WTC11 (cell line): ENCODE results near the gene GATA6. TPM values are rescaled to one million over a fixed set of nuclear protein-coding genes. Genes with fewer than 3 reads are reported as not detected.
A peak's percentile ranks its signal among the peaks of the same experiment; 100 is the strongest.

ENCODE experiments used
- ATAC-seq: fragments of 200-7000 bp; cut with Tn5 transposase; 2 replicates; pipeline ENCODE4 v1.10.0; 2021; ENCODE audit warnings: mild to moderate bottlenecking, moderate library complexity
- CTCF ChIA-PET: fragments of 300-600 bp; sonication (Branson Sonifier 250); formaldehyde crosslinking; loops from one replicate; lab custom pipeline; 2021; ENCODE audit warnings: antibody characterized with exemption; lab: Charles Lee
- POLR2A ChIA-PET: fragments of 350-600 bp; sonication (Branson Sonifier 250); formaldehyde crosslinking; loops from one replicate; lab custom pipeline; 2021; ENCODE audit warnings: antibody characterized with exemption; lab: Charles Lee
- DNase-seq: peaks from one replicate; pipeline ENCODE4 v3.0.0; 2021; ENCODE audit warnings: low spot score
- H3K27ac Mint-ChIP-seq: 2 replicates; pipeline ENCODE4 v1.8.0; 2021; ENCODE audit warnings: mixed read lengths
- H3K27me3 Mint-ChIP-seq: 2 replicates; pipeline ENCODE4 v1.8.0; 2021; ENCODE audit warnings: low read depth, mild to moderate bottlenecking, moderate library complexity, mixed read lengths
- H3K36me3 Mint-ChIP-seq: 2 replicates; pipeline ENCODE4 v1.8.0; 2021; ENCODE audit warnings: mixed read lengths
- H3K4me1 Mint-ChIP-seq: 2 replicates; pipeline ENCODE4 v1.8.0; 2022; ENCODE audit warnings: mixed read lengths
- H3K4me3 Mint-ChIP-seq: 2 replicates; pipeline ENCODE4 v1.8.0; 2021; ENCODE audit warnings: mild to moderate bottlenecking, moderate library complexity, mixed read lengths
- H3K9me3 Mint-ChIP-seq: 2 replicates; pipeline ENCODE4 v1.8.0; 2021; ENCODE audit warnings: mixed read lengths
- ARID4B ChIP-seq: sonication (generic); formaldehyde crosslinking; IDR thresholded peaks from 2 replicates; pipeline ENCODE4 v1.8.0; 2023; ENCODE audit warnings: missing genetic modification reagents, mild to moderate bottlenecking, borderline replicate concordance
- EMX1 ChIP-seq: fragments of 250-450 bp; sonication (Bioruptor Pico); IDR thresholded peaks from 2 replicates; pipeline ENCODE4 v1.8.0; 2021; ENCODE audit warnings: mild to moderate bottlenecking
- FOXJ3 ChIP-seq: sonication (generic); formaldehyde crosslinking; IDR thresholded peaks from 2 replicates; pipeline ENCODE4 v1.9.0; 2021; ENCODE audit warnings: missing genetic modification reagents, mild to moderate bottlenecking, borderline replicate concordance
- FOXK1 ChIP-seq: sonication (generic); formaldehyde crosslinking; IDR thresholded peaks from 2 replicates; pipeline ENCODE4 v1.8.0; 2022; ENCODE audit warnings: mild to moderate bottlenecking, moderate library complexity, missing genetic modification reagents
- FOXP1 ChIP-seq: sonication (generic); formaldehyde crosslinking; IDR thresholded peaks from 2 replicates; pipeline ENCODE4 v1.8.0; 2022; ENCODE audit warnings: missing genetic modification reagents, mild to moderate bottlenecking, moderate library complexity, borderline replicate concordance
- JAZF1 ChIP-seq: fragments of 250-450 bp; sonication (Bioruptor Pico); IDR thresholded peaks from 2 replicates; pipeline ENCODE4 v1.9.0; 2021; ENCODE audit warnings: moderate library complexity, mild to moderate bottlenecking, inconsistent platforms
- NR2C2 ChIP-seq: sonication (generic); formaldehyde crosslinking; IDR thresholded peaks from 2 replicates; pipeline ENCODE4 v1.8.0; 2022; ENCODE audit warnings: mild to moderate bottlenecking, missing genetic modification reagents
- PRRX2 ChIP-seq: fragments of 250-450 bp; sonication (Bioruptor Pico); IDR thresholded peaks from 2 replicates; pipeline ENCODE4 v1.8.0; 2021; ENCODE audit warnings: mild to moderate bottlenecking
- RELA ChIP-seq: sonication (generic); formaldehyde crosslinking; IDR thresholded peaks from 2 replicates; pipeline ENCODE4 v1.8.1; 2022; ENCODE audit warnings: missing genetic modification reagents, mild to moderate bottlenecking, borderline replicate concordance
- SOX15 ChIP-seq: fragments of 250-450 bp; sonication (Bioruptor Pico); IDR thresholded peaks from 2 replicates; pipeline ENCODE4 v1.9.0; 2021; ENCODE audit warnings: mild to moderate bottlenecking
- SP1 ChIP-seq: sonication (generic); formaldehyde crosslinking; conservative IDR thresholded peaks from 2 replicates; pipeline ENCODE4 v1.8.1; 2022; ENCODE audit warnings: missing genetic modification reagents
- USF1 ChIP-seq: sonication (generic); formaldehyde crosslinking; IDR thresholded peaks from 2 replicates; pipeline ENCODE4 v1.8.0; 2022; ENCODE audit warnings: mild to moderate bottlenecking, missing genetic modification reagents
- ZNF219 ChIP-seq: sonication (generic); formaldehyde crosslinking; IDR thresholded peaks from 2 replicates; pipeline ENCODE4 v1.8.0; 2023; ENCODE audit warnings: missing genetic modification reagents, mild to moderate bottlenecking, borderline replicate concordance
- ZNF396 ChIP-seq: fragments of 250-450 bp; sonication (Bioruptor Pico); IDR thresholded peaks from 2 replicates; pipeline ENCODE4 v1.8.0; 2021; ENCODE audit warnings: mild to moderate bottlenecking, moderate library complexity, borderline replicate concordance
- total RNA-seq: library from RNA; stranded (reverse); gene quantifications from 3 replicates; pipeline ENCODE4 v1.2.3, GENCODE V29; 2021
- TF ChIP-seq, protein P1 (sequence below): sonication (generic); formaldehyde crosslinking; conservative IDR thresholded peaks from 2 replicates; pipeline ENCODE4 v1.8.1; 2023; ENCODE audit warnings: mild to moderate bottlenecking, low read depth, missing genetic modification reagents, moderate library complexity
- TF ChIP-seq, protein P2 (sequence below): sonication (generic); formaldehyde crosslinking; IDR thresholded peaks from 2 replicates; pipeline ENCODE4 v1.8.1; 2022; ENCODE audit warnings: mild to moderate bottlenecking, missing genetic modification reagents, moderate library complexity, borderline replicate concordance
- TF ChIP-seq, protein P3 (sequence below): sonication (generic); formaldehyde crosslinking; IDR thresholded peaks from 2 replicates; pipeline ENCODE4 v1.8.1; 2023; ENCODE audit warnings: mild to moderate bottlenecking, missing genetic modification reagents, moderate library complexity
- TF ChIP-seq, protein P4 (sequence below): sonication (generic); formaldehyde crosslinking; IDR thresholded peaks from 2 replicates; pipeline ENCODE4 v1.8.1; 2023; ENCODE audit warnings: mild to moderate bottlenecking, missing genetic modification reagents, borderline replicate concordance

The GATA6 gene
- total RNA-seq, 1 experiment from 2014 or later, result 0.15 TPM

- TF ChIP-seq, protein P1, sequence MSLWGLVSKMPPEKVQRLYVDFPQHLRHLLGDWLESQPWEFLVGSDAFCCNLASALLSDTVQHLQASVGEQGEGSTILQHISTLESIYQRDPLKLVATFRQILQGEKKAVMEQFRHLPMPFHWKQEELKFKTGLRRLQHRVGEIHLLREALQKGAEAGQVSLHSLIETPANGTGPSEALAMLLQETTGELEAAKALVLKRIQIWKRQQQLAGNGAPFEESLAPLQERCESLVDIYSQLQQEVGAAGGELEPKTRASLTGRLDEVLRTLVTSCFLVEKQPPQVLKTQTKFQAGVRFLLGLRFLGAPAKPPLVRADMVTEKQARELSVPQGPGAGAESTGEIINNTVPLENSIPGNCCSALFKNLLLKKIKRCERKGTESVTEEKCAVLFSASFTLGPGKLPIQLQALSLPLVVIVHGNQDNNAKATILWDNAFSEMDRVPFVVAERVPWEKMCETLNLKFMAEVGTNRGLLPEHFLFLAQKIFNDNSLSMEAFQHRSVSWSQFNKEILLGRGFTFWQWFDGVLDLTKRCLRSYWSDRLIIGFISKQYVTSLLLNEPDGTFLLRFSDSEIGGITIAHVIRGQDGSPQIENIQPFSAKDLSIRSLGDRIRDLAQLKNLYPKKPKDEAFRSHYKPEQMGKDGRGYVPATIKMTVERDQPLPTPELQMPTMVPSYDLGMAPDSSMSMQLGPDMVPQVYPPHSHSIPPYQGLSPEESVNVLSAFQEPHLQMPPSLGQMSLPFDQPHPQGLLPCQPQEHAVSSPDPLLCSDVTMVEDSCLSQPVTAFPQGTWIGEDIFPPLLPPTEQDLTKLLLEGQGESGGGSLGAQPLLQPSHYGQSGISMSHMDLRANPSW (CRISPR knock-in tag), result no peak
- TF ChIP-seq, protein P2, sequence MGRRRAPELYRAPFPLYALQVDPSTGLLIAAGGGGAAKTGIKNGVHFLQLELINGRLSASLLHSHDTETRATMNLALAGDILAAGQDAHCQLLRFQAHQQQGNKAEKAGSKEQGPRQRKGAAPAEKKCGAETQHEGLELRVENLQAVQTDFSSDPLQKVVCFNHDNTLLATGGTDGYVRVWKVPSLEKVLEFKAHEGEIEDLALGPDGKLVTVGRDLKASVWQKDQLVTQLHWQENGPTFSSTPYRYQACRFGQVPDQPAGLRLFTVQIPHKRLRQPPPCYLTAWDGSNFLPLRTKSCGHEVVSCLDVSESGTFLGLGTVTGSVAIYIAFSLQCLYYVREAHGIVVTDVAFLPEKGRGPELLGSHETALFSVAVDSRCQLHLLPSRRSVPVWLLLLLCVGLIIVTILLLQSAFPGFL, result no peak
- no peak for TF ChIP-seq SP1
- no peak for TF ChIP-seq PRRX2 (CRISPR knock-in tag)
- no peak for TF ChIP-seq FOXJ3 (CRISPR knock-in tag)
- TF ChIP-seq EMX1, result no peak
- no peak for TF ChIP-seq ZNF396
- no peak for TF ChIP-seq JAZF1 (CRISPR knock-in tag)
Observed at GRCh38 chr18:22164337-22165048, 4.9 kb upstream of the GATA6 start (continued).

- 0 out of 2 replicates have a peak, but pooled peaks have one; percentile 2 for ATAC-seq
- ChIA-PET POLR2A (no interaction called here), CTCF (interaction anchor here (0.9 kb wide), 1 partner anchor 168 kb away, joined by 3 read pairs; no protein-coding TSS in a partner anchor)
- Mint-ChIP-seq H3K4me1 (peaks cover 31% of the 10 kb centered on the region), H3K4me3 (peak overlapping the region; percentile 79), H3K9me3 (no peaks in the 10 kb centered on the region), H3K36me3 (no peaks in the 10 kb centered on the region), H3K27me3 (peaks cover 95% of the 10 kb centered on the region), H3K27ac (no peak overlapping the region)
- DNase-seq, result peak; percentile 57
- no peak for TF ChIP-seq FOXP1 (CRISPR knock-in tag)
- TF ChIP-seq USF1 (CRISPR knock-in tag), result no peak
- TF ChIP-seq, protein P2, result no peak
- TF ChIP-seq, protein P3, sequence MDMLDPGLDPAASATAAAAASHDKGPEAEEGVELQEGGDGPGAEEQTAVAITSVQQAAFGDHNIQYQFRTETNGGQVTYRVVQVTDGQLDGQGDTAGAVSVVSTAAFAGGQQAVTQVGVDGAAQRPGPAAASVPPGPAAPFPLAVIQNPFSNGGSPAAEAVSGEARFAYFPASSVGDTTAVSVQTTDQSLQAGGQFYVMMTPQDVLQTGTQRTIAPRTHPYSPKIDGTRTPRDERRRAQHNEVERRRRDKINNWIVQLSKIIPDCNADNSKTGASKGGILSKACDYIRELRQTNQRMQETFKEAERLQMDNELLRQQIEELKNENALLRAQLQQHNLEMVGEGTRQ, result no peak
- no peak for TF ChIP-seq NR2C2 (CRISPR knock-in tag)
- TF ChIP-seq, protein P4, sequence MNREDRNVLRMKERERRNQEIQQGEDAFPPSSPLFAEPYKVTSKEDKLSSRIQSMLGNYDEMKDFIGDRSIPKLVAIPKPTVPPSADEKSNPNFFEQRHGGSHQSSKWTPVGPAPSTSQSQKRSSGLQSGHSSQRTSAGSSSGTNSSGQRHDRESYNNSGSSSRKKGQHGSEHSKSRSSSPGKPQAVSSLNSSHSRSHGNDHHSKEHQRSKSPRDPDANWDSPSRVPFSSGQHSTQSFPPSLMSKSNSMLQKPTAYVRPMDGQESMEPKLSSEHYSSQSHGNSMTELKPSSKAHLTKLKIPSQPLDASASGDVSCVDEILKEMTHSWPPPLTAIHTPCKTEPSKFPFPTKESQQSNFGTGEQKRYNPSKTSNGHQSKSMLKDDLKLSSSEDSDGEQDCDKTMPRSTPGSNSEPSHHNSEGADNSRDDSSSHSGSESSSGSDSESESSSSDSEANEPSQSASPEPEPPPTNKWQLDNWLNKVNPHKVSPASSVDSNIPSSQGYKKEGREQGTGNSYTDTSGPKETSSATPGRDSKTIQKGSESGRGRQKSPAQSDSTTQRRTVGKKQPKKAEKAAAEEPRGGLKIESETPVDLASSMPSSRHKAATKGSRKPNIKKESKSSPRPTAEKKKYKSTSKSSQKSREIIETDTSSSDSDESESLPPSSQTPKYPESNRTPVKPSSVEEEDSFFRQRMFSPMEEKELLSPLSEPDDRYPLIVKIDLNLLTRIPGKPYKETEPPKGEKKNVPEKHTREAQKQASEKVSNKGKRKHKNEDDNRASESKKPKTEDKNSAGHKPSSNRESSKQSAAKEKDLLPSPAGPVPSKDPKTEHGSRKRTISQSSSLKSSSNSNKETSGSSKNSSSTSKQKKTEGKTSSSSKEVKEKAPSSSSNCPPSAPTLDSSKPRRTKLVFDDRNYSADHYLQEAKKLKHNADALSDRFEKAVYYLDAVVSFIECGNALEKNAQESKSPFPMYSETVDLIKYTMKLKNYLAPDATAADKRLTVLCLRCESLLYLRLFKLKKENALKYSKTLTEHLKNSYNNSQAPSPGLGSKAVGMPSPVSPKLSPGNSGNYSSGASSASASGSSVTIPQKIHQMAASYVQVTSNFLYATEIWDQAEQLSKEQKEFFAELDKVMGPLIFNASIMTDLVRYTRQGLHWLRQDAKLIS (CRISPR knock-in tag), result no peak
- TF ChIP-seq FOXK1 (CRISPR knock-in tag), result no peak
- no peak for TF ChIP-seq RELA (CRISPR knock-in tag)
- no peak for TF ChIP-seq ZNF219 (CRISPR knock-in tag)
- TF ChIP-seq SOX15 (CRISPR knock-in tag), result no peak
- no peak for TF ChIP-seq ARID4B
Observed at GRCh38 chr18:22165049-22165602, 4.3 kb upstream of the GATA6 start.
